GM18511 (cell line): Measurements from ENCODE around the gene PRCC.
"Not testable (repeated sequence)": the region's sequence is repeated elsewhere in the genome, so short reads cannot be mapped to it uniquely, and the experiment has no call there.

Experiments used
- ATAC-seq: cut with Tn5 transposase; IDR thresholded peaks from one replicate; pipeline ENCODE4 v1.9.1; 2021; ENCODE audit warnings: mild to moderate bottlenecking, moderate library complexity; ENCODE audit not compliant: unreplicated experiment

The PRCC gene

GRCh38 chr1:156744344-156744743 is 23.0 kb upstream of the PRCC start:
- no peak for ATAC-seq

- ATAC-seq = no peak
Measured at GRCh38 chr1:156744786-156745419, 22.4 kb upstream of the PRCC start.

- no peak for ATAC-seq
Measured at GRCh38 chr1:156745881-156746280, 21.5 kb upstream of the PRCC start.

- no peak for ATAC-seq
Measured at GRCh38 chr1:156746406-156746727, 21.0 kb upstream of the PRCC start.

GRCh38 chr1:156746728-156747631 is 20.4 kb upstream of the PRCC start:
- no peak for ATAC-seq

- ATAC-seq = no peak
Measured at GRCh38 chr1:156747742-156748669, 19.3 kb upstream of the PRCC start.

GRCh38 chr1:156748670-156749418 is 18.5 kb upstream of the PRCC start:
- ATAC-seq = no peak

- ATAC-seq = no peak
Measured at GRCh38 chr1:156749419-156750118, 17.8 kb upstream of the PRCC start.

- no peak for ATAC-seq
Measured at GRCh38 chr1:156750191-156750672, 17.1 kb upstream of the PRCC start.

- ATAC-seq = peak; percentile 24
Measured at GRCh38 chr1:156750711-156751450, 16.5 kb upstream of the PRCC start.

- ATAC-seq = peak; percentile 26
Measured at GRCh38 chr1:156751451-156751756, 15.9 kb upstream of the PRCC start, which contains the start of gene HDGF. Gene HDGF (minus strand): TSS chr1:156751675. CDS start chr1:156751429, 246 bp downstream.

- peak; percentile 70 for ATAC-seq
Measured at GRCh38 chr1:156751757-156752481, 15.4 kb upstream of the PRCC start.

GRCh38 chr1:156752843-156753482 is 14.4 kb upstream of the PRCC start:
- no peak for ATAC-seq

- ATAC-seq = no peak
Measured at GRCh38 chr1:156754219-156754618, 13.1 kb upstream of the PRCC start.

GRCh38 chr1:156755527-156755950 is 11.8 kb upstream of the PRCC start:
- no peak for ATAC-seq

GRCh38 chr1:156756355-156756754 is 11.0 kb upstream of the PRCC start:
- no peak for ATAC-seq

- ATAC-seq = not testable (repeated sequence)
Measured at GRCh38 chr1:156757572-156758253, 9.6 kb upstream of the PRCC start.
